DND-41 (cell line): Measurements from ENCODE around the gene AFAP1.

Experiments used
- ATAC-seq: fragments of 200-7000 bp; cut with Tn5 transposase; 3 replicates; pipeline ENCODE4 v1.9.1; 2021; ENCODE audit warnings: low read depth; ENCODE audit not compliant: insufficient read depth
- DNase-seq: peaks from one replicate; pipeline ENCODE4 v3.0.0-alpha.2; 2020
- H2AFZ ChIP-seq: 2 replicates; pipeline ENCODE4 v1.6.0; 2012; ENCODE audit warnings: low read depth, low read length
- H3K27ac ChIP-seq: 2 replicates; pipeline ENCODE4 v1.5.1; 2012; ENCODE audit warnings: low read length, inconsistent platforms
- H3K27me3 ChIP-seq: fragments of 200-600 bp; sonication (generic); 2 replicates; pipeline ENCODE4 v1.6.0; 2012; ENCODE audit warnings: low read length, mild to moderate bottlenecking, inconsistent platforms; ENCODE audit not compliant: insufficient read depth, poor library complexity
- H3K36me3 ChIP-seq: 2 replicates; pipeline ENCODE4 v1.5.1; 2012; ENCODE audit warnings: low read length, inconsistent platforms; ENCODE audit not compliant: insufficient read depth
- H3K4me1 ChIP-seq: 2 replicates; pipeline ENCODE4 v1.5.1; 2012; ENCODE audit warnings: mild to moderate bottlenecking, low read length; ENCODE audit not compliant: insufficient read depth
- H3K4me2 ChIP-seq: 2 replicates; pipeline ENCODE4 v1.6.0; 2012; ENCODE audit warnings: mild to moderate bottlenecking, moderate library complexity, low read length, inconsistent platforms; ENCODE audit not compliant: insufficient read depth
- H3K4me3 ChIP-seq, 2 experiments: fragments of 200-600 bp in 1 of 2; shearing (Covaris generic) in 1 of 2; 2 replicates each; pipeline ENCODE4 v1.5.1; 2012 to 2016; ENCODE audit warnings: inconsistent platforms in 2 of 2, low read length in 2 of 2, mild to moderate bottlenecking in 2 of 2, low read depth in 1 of 2, moderate library complexity in 1 of 2
- H3K79me2 ChIP-seq: 2 replicates; pipeline ENCODE4 v1.6.0; 2012; ENCODE audit warnings: low read length, inconsistent platforms; ENCODE audit not compliant: insufficient read depth
- H3K9ac ChIP-seq: 2 replicates; pipeline ENCODE4 v1.6.0; 2012; ENCODE audit warnings: low read depth, mild to moderate bottlenecking, inconsistent platforms, low read length, moderate library complexity
- H3K9me3 ChIP-seq: 2 replicates; pipeline ENCODE4 v1.5.1; 2012; ENCODE audit warnings: low read length, moderate library complexity, mild to moderate bottlenecking, inconsistent platforms; ENCODE audit not compliant: insufficient read depth, severe bottlenecking
- H4K20me1 ChIP-seq: 2 replicates; pipeline ENCODE4 v1.6.0; 2012; ENCODE audit warnings: low read length; ENCODE audit not compliant: insufficient read depth
- CTCF ChIP-seq: IDR thresholded peaks from 2 replicates; pipeline ENCODE4 v1.5.1; 2012; ENCODE audit warnings: borderline replicate concordance, low read length, moderate library complexity, mild to moderate bottlenecking; ENCODE audit not compliant: poor library complexity, severe bottlenecking; ENCODE audit errors: extremely low read depth
- EZH2 ChIP-seq: IDR thresholded peaks from 3 replicates; pipeline ENCODE4 v1.6.1; 2012; ENCODE audit warnings: borderline replicate concordance, low read depth, mild to moderate bottlenecking, moderate library complexity, low read length, inconsistent platforms; ENCODE audit not compliant: severe bottlenecking

The AFAP1 gene

GRCh38 chr4:7938266-7938608 is 1.4 kb downstream of the AFAP1 start:
- Histone ChIP-seq H3K36me3 (no peaks in the 10 kb centered on the region), H3K79me2 (no peaks in the 10 kb centered on the region), H2AFZ (no peak overlapping the region), H3K27ac (no peak overlapping the region), H3K4me3 (no peak overlapping the region), H4K20me1 (no peaks in the 10 kb centered on the region), H3K4me1 (no peaks in the 10 kb centered on the region), H3K9ac (no peak overlapping the region), H3K27me3 (peaks cover 13% of the 10 kb centered on the region), H3K9me3 (no peaks in the 10 kb centered on the region), H3K4me2 (no peak overlapping the region)
- no peak for ATAC-seq
- TF ChIP-seq EZH2 (no peak), CTCF (no peak)
- no peak for DNase-seq

GRCh38 chr4:7937006-7937405 is 2.7 kb downstream of the AFAP1 start:
- no peak overlapping the region for H3K9ac ChIP-seq

GRCh38 chr4:7933651-7934510 is 5.8 kb downstream of the AFAP1 start:
- Histone ChIP-seq H3K27ac (no peak overlapping the region), H3K4me2 (no peak overlapping the region), H3K4me1 (no peaks in the 10 kb centered on the region), H2AFZ (no peak overlapping the region), H3K36me3 (no peaks in the 10 kb centered on the region), H3K9me3 (no peaks in the 10 kb centered on the region), H3K79me2 (no peaks in the 10 kb centered on the region), H3K9ac (no peak overlapping the region), H3K4me3 (no peak overlapping the region), H4K20me1 (no peaks in the 10 kb centered on the region), H3K27me3 (peaks cover 16% of the 10 kb centered on the region)
- no peak for ATAC-seq
- no peak for DNase-seq
- TF ChIP-seq EZH2, result no peak
- no peak for TF ChIP-seq CTCF

More at GRCh38 chr4:7937006-7937405, 2.7 kb downstream of the AFAP1 start:
- DNase-seq (no peak), ATAC-seq (no peak)
- Histone ChIP-seq H3K36me3 (no peaks in the 10 kb centered on the region), H3K4me3 (no peak overlapping the region), H3K4me2 (no peak overlapping the region), H3K27ac (no peak overlapping the region), H3K79me2 (no peaks in the 10 kb centered on the region), H3K27me3 (peaks cover 13% of the 10 kb centered on the region), H3K9me3 (no peaks in the 10 kb centered on the region), H4K20me1 (no peaks in the 10 kb centered on the region), H3K4me1 (no peaks in the 10 kb centered on the region), H2AFZ (no peak overlapping the region)
- TF ChIP-seq CTCF, result no peak
- TF ChIP-seq EZH2, result no peak
